ENCODE results near the gene ABCA4. TPM values are rescaled to one million over a fixed set of nuclear protein-coding genes. Genes with fewer than 3 reads are reported as not detected.

Gene ABCA4
- total RNA-seq, 5 donors from 2014 or later (not counting 1 experiment from before 2014, with no cell fraction given), result not detected

- Mint-ChIP-seq H3K27ac (no peak overlapping the region), H3K27me3 (peaks cover 0 to 20% of the 10 kb centered on the region in 2 donors), H3K4me3 (no peak overlapping the region), H3K36me3 (no peaks in the 10 kb centered on the region), H3K9me3 (no peaks in the 10 kb centered on the region), H3K4me1 (peaks cover 0 to 2% (median 2%) of the 10 kb centered on the region in 3 donors)
- ChIA-PET POLR2A (interaction anchor here (0.5 to 0.7 kb wide), 2 partner anchors 22 to 1491 kb away, joined by 3 to 4 read pairs; no protein-coding TSS in a partner anchor), CTCF (interaction anchor here (1.3 kb wide), 2 partner anchors 9 to 12 kb away, joined by 3 to 7 read pairs; no protein-coding TSS in a partner anchor)
- H3K27ac ChIP-seq (ENCODE audit: low read length), result no peak overlapping the region
- DNase-seq (no peak), ATAC-seq (replicated peaks in 1 of 4) (no peak)
- WGBS (ENCODE audit: insufficient coverage), result no CpG with 5 or more reads among the region's 1 CpG
- no peaks in the 10 kb centered on the region for H3K36me3 ChIP-seq (ENCODE audit: control insufficient read depth in 2 of 2, extremely low read depth in 1 of 2, insufficient read depth in 1 of 2, low read length in 1 of 2)
- H3K9me3 ChIP-seq, result no peaks in the 10 kb centered on the region
- no peak overlapping the region for H3K4me3 ChIP-seq (ENCODE audit: control insufficient read depth in 1 of 2, extremely low read depth in 1 of 2, low read length in 1 of 2)
- peaks cover 0 to 17% of the 10 kb centered on the region in 2 experiments for H3K27me3 ChIP-seq (replicated peaks in 1 of 2; ENCODE audit: control insufficient read depth in 2 of 2, extremely low read depth in 1 of 2, insufficient read depth in 2 of 2, low read length in 1 of 2)
- peaks cover 0 to 2% of the 10 kb centered on the region in 2 experiments for H3K4me1 ChIP-seq (ENCODE audit: control insufficient read depth in 1 of 2, extremely low read depth in 1 of 2, insufficient read depth in 2 of 2, low read length in 2 of 2)
Measured at GRCh38 chr1:94050675-94051074, 70.3 kb downstream of the ABCA4 start.

- CTCF ChIA-PET, result interaction anchor here (1.3 kb wide), 2 partner anchors 9 to 12 kb away, joined by 3 to 7 read pairs; no protein-coding TSS in a partner anchor
- no CpG with 5 or more reads among the region's 1 CpG for WGBS (ENCODE audit: insufficient coverage)
- Histone ChIP-seq H3K4me3 (ENCODE audit: control insufficient read depth in 1 of 2, extremely low read depth in 1 of 2, low read length in 1 of 2) (no peak overlapping the region), H3K27me3 (replicated peaks in 1 of 2; ENCODE audit: control insufficient read depth in 2 of 2, extremely low read depth in 1 of 2, insufficient read depth in 2 of 2, low read length in 1 of 2) (peaks cover 0 to 22% of the 10 kb centered on the region in 2 experiments), H3K36me3 (ENCODE audit: control insufficient read depth in 2 of 2, extremely low read depth in 1 of 2, insufficient read depth in 1 of 2, low read length in 1 of 2) (no peaks in the 10 kb centered on the region), H3K4me1 (ENCODE audit: control insufficient read depth in 1 of 2, extremely low read depth in 1 of 2, insufficient read depth in 2 of 2, low read length in 2 of 2) (peaks cover 0 to 6% of the 10 kb centered on the region in 2 experiments), H3K27ac (ENCODE audit: low read length) (no peak overlapping the region), H3K9me3 (no peaks in the 10 kb centered on the region)
- Mint-ChIP-seq H3K27ac (no peak overlapping the region), H3K36me3 (no peaks in the 10 kb centered on the region), H3K27me3 (peaks cover 0 to 20% of the 10 kb centered on the region in 2 donors), H3K9me3 (no peaks in the 10 kb centered on the region), H3K4me1 (peaks cover 0 to 6% (median 6%) of the 10 kb centered on the region in 3 donors), H3K4me3 (no peak overlapping the region)
- POLR2A ChIA-PET, result interaction anchor here (0.5 to 0.7 kb wide), 2 partner anchors 21 to 1490 kb away, joined by 3 to 4 read pairs; no protein-coding TSS in a partner anchor
- DNase-seq (no peak), ATAC-seq (replicated peaks in 1 of 4) (no peak)
Measured at GRCh38 chr1:94050254-94050653, 70.7 kb downstream of the ABCA4 start.

- peaks cover 0 to 6% of the 10 kb centered on the region in 2 experiments for H3K4me1 ChIP-seq (ENCODE audit: control insufficient read depth in 1 of 2, extremely low read depth in 1 of 2, insufficient read depth in 2 of 2, low read length in 2 of 2)
- Mint-ChIP-seq H3K36me3 (no peaks in the 10 kb centered on the region), H3K4me1 (peaks cover 0 to 6% (median 6%) of the 10 kb centered on the region in 3 donors), H3K4me3 (no peak overlapping the region), H3K27me3 (peaks cover 0 to 20% of the 10 kb centered on the region in 2 donors), H3K27ac (no peak overlapping the region), H3K9me3 (no peaks in the 10 kb centered on the region)
- ChIA-PET CTCF (interaction anchor here (1.3 kb wide), 2 partner anchors 8 to 11 kb away, joined by 3 to 7 read pairs; no protein-coding TSS in a partner anchor), POLR2A (no interaction called here)
- peaks cover 0 to 23% of the 10 kb centered on the region in 2 experiments for H3K27me3 ChIP-seq (replicated peaks in 1 of 2; ENCODE audit: control insufficient read depth in 2 of 2, extremely low read depth in 1 of 2, insufficient read depth in 2 of 2, low read length in 1 of 2)
- WGBS (ENCODE audit: insufficient coverage), result 69% methylated on average over 2 of the region's 3 CpGs
- no peaks in the 10 kb centered on the region for H3K9me3 ChIP-seq
- H3K27ac ChIP-seq (ENCODE audit: low read length), result no peak overlapping the region
- no peak for ATAC-seq (replicated peaks in 1 of 4)
- no peak for DNase-seq
- no peaks in the 10 kb centered on the region for H3K36me3 ChIP-seq (ENCODE audit: control insufficient read depth in 2 of 2, extremely low read depth in 1 of 2, insufficient read depth in 1 of 2, low read length in 1 of 2)
- H3K4me3 ChIP-seq (ENCODE audit: control insufficient read depth in 1 of 2, extremely low read depth in 1 of 2, low read length in 1 of 2), result no peak overlapping the region
Measured at GRCh38 chr1:94049791-94050190, 71.2 kb downstream of the ABCA4 start.

DNA sequence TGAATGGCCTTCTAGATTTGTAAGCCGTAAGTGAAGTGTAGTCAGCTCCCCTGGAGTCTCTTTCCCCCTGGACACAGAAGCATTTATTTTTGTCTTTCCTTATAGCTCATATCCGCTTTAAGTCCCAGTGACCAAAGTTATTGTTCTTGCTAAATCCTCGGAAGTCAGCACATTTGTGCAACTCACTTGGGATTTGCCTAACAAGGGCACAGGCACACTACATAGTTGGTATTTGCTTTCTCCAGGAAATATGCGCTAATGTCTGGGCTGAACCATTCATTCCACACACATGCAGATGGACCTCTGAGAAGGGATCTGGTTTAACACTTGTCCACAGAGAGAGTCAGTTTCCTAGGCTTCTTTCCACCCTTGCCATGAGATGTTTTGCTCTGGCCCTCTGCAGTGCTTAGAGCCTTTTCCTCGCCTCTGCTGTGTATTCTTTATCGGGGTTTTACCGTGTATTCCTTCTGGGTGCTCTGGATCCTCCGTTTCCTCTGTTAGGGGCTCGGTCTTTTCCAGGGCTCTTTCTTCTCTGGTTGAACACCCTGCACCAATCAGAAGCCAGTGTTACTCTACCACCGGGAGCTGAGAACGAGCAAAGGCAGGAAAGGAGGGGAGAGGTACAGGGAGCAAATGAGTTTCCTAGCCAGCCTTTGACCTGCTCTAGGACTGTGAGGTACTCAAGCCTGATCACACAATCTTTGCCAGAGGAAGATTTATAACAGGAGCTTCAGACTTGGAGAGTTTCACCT lies 72.4 kb downstream of the ABCA4 start:
- no peak overlapping the region for H3K27ac Mint-ChIP-seq
- peaks cover 0 to 6% of the 10 kb centered on the region in 2 experiments for H3K4me1 ChIP-seq (ENCODE audit: control insufficient read depth in 1 of 2, extremely low read depth in 1 of 2, insufficient read depth in 2 of 2, low read length in 2 of 2)
- POLR2A ChIA-PET, result no interaction called here
- peaks cover 0 to 27% of the 10 kb centered on the region in 2 experiments for H3K27me3 ChIP-seq (replicated peaks in 1 of 2; ENCODE audit: control insufficient read depth in 2 of 2, extremely low read depth in 1 of 2, insufficient read depth in 2 of 2, low read length in 1 of 2)
- no peak overlapping the region for H3K4me3 ChIP-seq (ENCODE audit: control insufficient read depth in 1 of 2, extremely low read depth in 1 of 2, low read length in 1 of 2)
- no peaks in the 10 kb centered on the region for H3K36me3 Mint-ChIP-seq
- ATAC-seq (replicated peaks in 1 of 4), result no peak
- H3K4me1 Mint-ChIP-seq, result peaks cover 4 to 7% (median 6%) of the 10 kb centered on the region in 3 donors
- peaks cover 6 to 20% of the 10 kb centered on the region in 2 donors for H3K27me3 Mint-ChIP-seq
- H3K9me3 Mint-ChIP-seq, result no peaks in the 10 kb centered on the region
- CTCF ChIA-PET, result interaction anchor here in 1 of 2 donors (1.1 kb wide), 1 partner anchor 415 kb away, joined by 4 read pairs; no protein-coding TSS in a partner anchor
- H3K27ac ChIP-seq (ENCODE audit: low read length), result no peak overlapping the region
- no peak for DNase-seq
- H3K9me3 ChIP-seq, result no peaks in the 10 kb centered on the region
- H3K36me3 ChIP-seq (ENCODE audit: control insufficient read depth in 2 of 2, extremely low read depth in 1 of 2, insufficient read depth in 1 of 2, low read length in 1 of 2), result no peaks in the 10 kb centered on the region
- WGBS (ENCODE audit: insufficient coverage), result 100% methylated on average over 4 of the region's 11 CpGs
- no peak overlapping the region for H3K4me3 Mint-ChIP-seq

DNA sequence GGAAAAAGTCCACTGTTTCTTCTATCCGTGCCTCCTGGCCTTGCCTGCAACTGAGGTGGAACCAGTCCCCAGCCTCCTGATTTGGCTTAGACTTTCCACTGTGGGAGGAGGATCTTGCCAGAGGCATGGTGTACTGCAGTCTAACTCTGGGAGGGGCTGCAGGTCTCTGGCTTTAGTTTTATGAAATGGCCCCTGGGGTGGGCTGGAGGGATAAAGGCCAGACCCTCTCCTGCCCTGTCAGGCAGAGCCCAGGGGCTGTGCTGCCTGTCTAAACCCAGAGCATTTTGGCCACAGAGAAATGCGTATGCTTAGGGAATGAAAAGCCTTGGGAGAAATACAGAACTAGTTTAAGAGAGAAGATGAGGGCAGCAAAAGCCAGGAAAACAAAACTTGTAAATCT lies 73.0 kb downstream of the ABCA4 start:
- H3K9me3 ChIP-seq, result no peaks in the 10 kb centered on the region
- peaks cover 0 to 31% of the 10 kb centered on the region in 2 experiments for H3K27me3 ChIP-seq (replicated peaks in 1 of 2; ENCODE audit: control insufficient read depth in 2 of 2, extremely low read depth in 1 of 2, insufficient read depth in 2 of 2, low read length in 1 of 2)
- 100% methylated on average over 1 of the region's 2 CpGs for WGBS (ENCODE audit: insufficient coverage)
- Mint-ChIP-seq H3K9me3 (no peaks in the 10 kb centered on the region), H3K4me1 (peaks cover 4 to 7% (median 6%) of the 10 kb centered on the region in 3 donors), H3K27ac (no peak overlapping the region), H3K27me3 (peaks cover 6 to 18% of the 10 kb centered on the region in 2 donors), H3K36me3 (no peaks in the 10 kb centered on the region), H3K4me3 (no peak overlapping the region)
- no peak overlapping the region for H3K4me3 ChIP-seq (ENCODE audit: control insufficient read depth in 1 of 2, extremely low read depth in 1 of 2, low read length in 1 of 2)
- no peak for DNase-seq
- H3K36me3 ChIP-seq (ENCODE audit: control insufficient read depth in 2 of 2, extremely low read depth in 1 of 2, insufficient read depth in 1 of 2, low read length in 1 of 2), result no peaks in the 10 kb centered on the region
- no peak for ATAC-seq (replicated peaks in 1 of 4)
- CTCF ChIA-PET, result no interaction called here
- H3K27ac ChIP-seq (ENCODE audit: low read length), result no peak overlapping the region
- POLR2A ChIA-PET, result no interaction called here
- H3K4me1 ChIP-seq (ENCODE audit: control insufficient read depth in 1 of 2, extremely low read depth in 1 of 2, insufficient read depth in 2 of 2, low read length in 2 of 2), result peaks cover 0 to 6% of the 10 kb centered on the region in 2 experiments

GRCh38 chr1:94045465-94046056 lies 75.4 kb downstream of the ABCA4 start:
- DNase-seq (peak in 19 of 35 experiments; percentile 1 to 40 (median 11)), ATAC-seq (replicated peaks in 1 of 4) (peak in 2 of 4 experiments; percentile 19 to 45)
- peak overlapping the region; percentile 2 to 57 (median 39) for H3K4me3 Mint-ChIP-seq
- H3K36me3 ChIP-seq (ENCODE audit: control insufficient read depth in 2 of 2, extremely low read depth in 1 of 2, insufficient read depth in 1 of 2, low read length in 1 of 2), result no peaks in the 10 kb centered on the region
- H3K36me3 Mint-ChIP-seq, result no peaks in the 10 kb centered on the region
- peaks cover 4 to 7% (median 6%) of the 10 kb centered on the region in 3 donors for H3K4me1 Mint-ChIP-seq
- H3K4me1 ChIP-seq (ENCODE audit: control insufficient read depth in 1 of 2, extremely low read depth in 1 of 2, insufficient read depth in 2 of 2, low read length in 2 of 2), result peaks cover 0 to 6% of the 10 kb centered on the region in 2 experiments
- no peaks in the 10 kb centered on the region for H3K9me3 ChIP-seq
- peaks cover 0 to 36% of the 10 kb centered on the region in 2 experiments for H3K27me3 ChIP-seq (replicated peaks in 1 of 2; ENCODE audit: control insufficient read depth in 2 of 2, extremely low read depth in 1 of 2, insufficient read depth in 2 of 2, low read length in 1 of 2)
- peak overlapping the region; percentile 17 to 36 for H3K4me3 ChIP-seq (ENCODE audit: control insufficient read depth in 1 of 2, extremely low read depth in 1 of 2, low read length in 1 of 2)
- WGBS (ENCODE audit: insufficient coverage), result 8% methylated on average over 17 of the region's 22 CpGs
- no peaks in the 10 kb centered on the region for H3K9me3 Mint-ChIP-seq
- no peak overlapping the region for H3K27ac Mint-ChIP-seq
- CTCF ChIA-PET, result interaction anchor here (0.5 to 1.3 kb wide), 4 partner anchors 11 to 426 kb away, joined by 3 to 4 read pairs (median 3); no protein-coding TSS in a partner anchor
- POLR2A ChIA-PET, result no interaction called here
- H3K27ac ChIP-seq (ENCODE audit: low read length), result no peak overlapping the region
- H3K27me3 Mint-ChIP-seq, result peaks cover 9 to 27% of the 10 kb centered on the region in 2 donors

Data from T-cell (primary cell).